SK-N-SH (cell line): ENCODE results near the gene CT45A9.

Source experiments
- GABPA ChIP-seq: IDR thresholded peaks from 2 replicates; pipeline ENCODE4 v1.4.0; 2012; ENCODE audit warnings: low read depth, mild to moderate bottlenecking
- NFIC ChIP-seq: IDR thresholded peaks from 2 replicates; pipeline ENCODE4 v1.4.0; 2012; ENCODE audit warnings: borderline replicate concordance
- POLR2AphosphoS5 ChIP-seq: IDR thresholded peaks from 2 replicates; pipeline ENCODE4 v1.6.1; 2012; ENCODE audit warnings: low read depth, low read length
- TAF1 ChIP-seq: IDR thresholded peaks from 2 replicates; pipeline ENCODE4 v1.6.1; 2012; ENCODE audit warnings: low read depth, mild to moderate bottlenecking, low read length, moderate library complexity, borderline replicate concordance
- TF ChIP-seq, protein P1 (sequence below): fragments of 200-600 bp; sonication (generic); IDR thresholded peaks from 2 replicates; pipeline ENCODE4 v1.6.1; 2017; ENCODE audit warnings: antibody characterized with exemption, mild to moderate bottlenecking, moderate library complexity

GRCh38 chrX:135892781-135893180, 21.2 kb upstream of the CT45A9 start:
- TF ChIP-seq TAF1 (no peak), NFIC (no peak), POLR2AphosphoS5 (no peak), GABPA (no peak)
- TF ChIP-seq, protein P1, sequence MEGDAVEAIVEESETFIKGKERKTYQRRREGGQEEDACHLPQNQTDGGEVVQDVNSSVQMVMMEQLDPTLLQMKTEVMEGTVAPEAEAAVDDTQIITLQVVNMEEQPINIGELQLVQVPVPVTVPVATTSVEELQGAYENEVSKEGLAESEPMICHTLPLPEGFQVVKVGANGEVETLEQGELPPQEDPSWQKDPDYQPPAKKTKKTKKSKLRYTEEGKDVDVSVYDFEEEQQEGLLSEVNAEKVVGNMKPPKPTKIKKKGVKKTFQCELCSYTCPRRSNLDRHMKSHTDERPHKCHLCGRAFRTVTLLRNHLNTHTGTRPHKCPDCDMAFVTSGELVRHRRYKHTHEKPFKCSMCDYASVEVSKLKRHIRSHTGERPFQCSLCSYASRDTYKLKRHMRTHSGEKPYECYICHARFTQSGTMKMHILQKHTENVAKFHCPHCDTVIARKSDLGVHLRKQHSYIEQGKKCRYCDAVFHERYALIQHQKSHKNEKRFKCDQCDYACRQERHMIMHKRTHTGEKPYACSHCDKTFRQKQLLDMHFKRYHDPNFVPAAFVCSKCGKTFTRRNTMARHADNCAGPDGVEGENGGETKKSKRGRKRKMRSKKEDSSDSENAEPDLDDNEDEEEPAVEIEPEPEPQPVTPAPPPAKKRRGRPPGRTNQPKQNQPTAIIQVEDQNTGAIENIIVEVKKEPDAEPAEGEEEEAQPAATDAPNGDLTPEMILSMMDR: no peak
